RWPE2 (cell line): ENCODE measurements around the gene LDB3.
A peak's percentile ranks its signal among the peaks of the same experiment; 100 is the strongest.

Experiments
- ATAC-seq: fragments of 200-7000 bp; cut with Tn5 transposase; 3 replicates; pipeline ENCODE4 v1.9.1; 2021; ENCODE audit warnings: low read depth
- DNase-seq: peaks from one replicate; pipeline ENCODE4 v3.0.0-alpha.2; 2020; ENCODE audit warnings: low spot score
- H3K27ac ChIP-seq: fragments of 450-650 bp; 2 replicates; pipeline ENCODE4 v1.5.1; 2017; ENCODE audit warnings: mild to moderate bottlenecking; ENCODE audit not compliant: poor library complexity, severe bottlenecking
- H3K27me3 ChIP-seq: fragments of 250-450 bp; sonication (Bioruptor Pico); 2 replicates; pipeline ENCODE4 v1.5.1; 2021; ENCODE audit warnings: mild to moderate bottlenecking, moderate library complexity; ENCODE audit not compliant: insufficient read depth, poor library complexity, severe bottlenecking
- H3K36me3 ChIP-seq: fragments of 250-450 bp; sonication (Bioruptor Pico); 2 replicates; pipeline ENCODE4 v1.5.1; 2020; ENCODE audit warnings: low read depth, mild to moderate bottlenecking, moderate library complexity
- H3K4me1 ChIP-seq: fragments of 250-450 bp; sonication (Bioruptor Pico); 2 replicates; pipeline ENCODE4 v1.5.1; 2021; ENCODE audit warnings: mild to moderate bottlenecking, moderate library complexity; ENCODE audit not compliant: insufficient read depth, poor library complexity, severe bottlenecking
- H3K4me3 ChIP-seq: fragments of 250-450 bp; sonication (Bioruptor Pico); 2 replicates; pipeline ENCODE4 v1.5.1; 2021; ENCODE audit warnings: mild to moderate bottlenecking, moderate library complexity; ENCODE audit not compliant: severe bottlenecking
- H3K9me3 ChIP-seq: fragments of 250-450 bp; sonication (Bioruptor Pico); 2 replicates; pipeline ENCODE4 v1.5.1; 2021; ENCODE audit warnings: mild to moderate bottlenecking, moderate library complexity; ENCODE audit not compliant: severe bottlenecking
- TF ChIP-seq, protein P1 (sequence below): fragments of 450-650 bp; IDR thresholded peaks from one replicate; pipeline ENCODE4 v1.5.1; 2017; ENCODE audit warnings: mild to moderate bottlenecking, moderate library complexity; ENCODE audit not compliant: poor library complexity, severe bottlenecking

LDB3 gene

GRCh38 chr10:86661161-86662025 is 6.9 kb upstream of the LDB3 start:
- H3K4me3 ChIP-seq = no peak overlapping the region
- H3K27me3 ChIP-seq = no peaks in the 10 kb centered on the region
- no peaks in the 10 kb centered on the region for H3K36me3 ChIP-seq
- no peak for DNase-seq
- TF ChIP-seq, protein P1, sequence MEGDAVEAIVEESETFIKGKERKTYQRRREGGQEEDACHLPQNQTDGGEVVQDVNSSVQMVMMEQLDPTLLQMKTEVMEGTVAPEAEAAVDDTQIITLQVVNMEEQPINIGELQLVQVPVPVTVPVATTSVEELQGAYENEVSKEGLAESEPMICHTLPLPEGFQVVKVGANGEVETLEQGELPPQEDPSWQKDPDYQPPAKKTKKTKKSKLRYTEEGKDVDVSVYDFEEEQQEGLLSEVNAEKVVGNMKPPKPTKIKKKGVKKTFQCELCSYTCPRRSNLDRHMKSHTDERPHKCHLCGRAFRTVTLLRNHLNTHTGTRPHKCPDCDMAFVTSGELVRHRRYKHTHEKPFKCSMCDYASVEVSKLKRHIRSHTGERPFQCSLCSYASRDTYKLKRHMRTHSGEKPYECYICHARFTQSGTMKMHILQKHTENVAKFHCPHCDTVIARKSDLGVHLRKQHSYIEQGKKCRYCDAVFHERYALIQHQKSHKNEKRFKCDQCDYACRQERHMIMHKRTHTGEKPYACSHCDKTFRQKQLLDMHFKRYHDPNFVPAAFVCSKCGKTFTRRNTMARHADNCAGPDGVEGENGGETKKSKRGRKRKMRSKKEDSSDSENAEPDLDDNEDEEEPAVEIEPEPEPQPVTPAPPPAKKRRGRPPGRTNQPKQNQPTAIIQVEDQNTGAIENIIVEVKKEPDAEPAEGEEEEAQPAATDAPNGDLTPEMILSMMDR = no peak
- peak; percentile 52 for ATAC-seq
- no peak overlapping the region for H3K27ac ChIP-seq
- H3K9me3 ChIP-seq = no peaks in the 10 kb centered on the region
- no peaks in the 10 kb centered on the region for H3K4me1 ChIP-seq

DNA sequence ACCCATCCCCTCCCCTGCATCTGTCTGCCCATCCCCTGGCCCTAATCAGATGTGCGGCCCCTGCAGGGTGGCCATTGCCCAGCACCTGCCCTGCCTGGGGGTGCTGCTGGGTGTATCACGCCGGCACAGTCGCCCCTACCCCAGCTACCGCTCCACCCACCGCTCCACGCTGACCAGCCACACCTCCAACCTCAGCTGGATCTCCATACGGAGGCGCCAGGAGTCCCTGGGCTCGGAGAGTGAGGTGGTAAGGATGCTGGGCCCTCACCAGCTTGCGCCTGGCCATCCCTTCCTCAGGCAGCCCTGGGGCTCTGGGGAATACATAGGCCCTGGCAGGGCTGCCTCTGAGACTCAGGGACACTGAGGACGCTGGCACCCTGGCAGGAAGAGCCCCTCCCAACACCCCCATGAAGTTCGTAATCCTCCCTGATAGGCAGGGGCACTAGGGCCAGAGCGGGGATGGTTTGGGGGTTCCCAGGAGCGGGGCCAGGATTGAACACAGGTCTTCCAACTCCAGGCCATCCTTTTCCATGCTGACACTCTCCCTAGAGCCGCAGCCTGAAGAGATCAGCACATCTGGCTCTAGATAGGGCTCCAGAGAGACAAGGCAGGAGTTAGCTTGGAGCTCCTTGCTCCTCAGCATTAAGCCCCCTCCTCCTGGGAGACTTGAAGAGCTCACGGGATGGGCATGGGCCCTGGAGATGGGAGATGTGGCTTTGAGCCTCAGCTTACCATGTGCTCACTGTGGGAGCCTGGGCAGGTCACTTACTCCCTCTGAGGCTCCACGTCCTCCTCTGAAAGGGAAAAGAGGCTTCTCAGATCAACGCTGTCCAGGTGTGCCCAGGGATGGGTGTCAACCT is 5.9 kb upstream of the LDB3 start:
- TF ChIP-seq, protein P1 = no peak
- ATAC-seq (no peak), DNase-seq (no peak)
- Histone ChIP-seq H3K4me1 (no peaks in the 10 kb centered on the region), H3K9me3 (no peaks in the 10 kb centered on the region), H3K27ac (no peak overlapping the region), H3K4me3 (no peak overlapping the region), H3K36me3 (no peaks in the 10 kb centered on the region), H3K27me3 (no peaks in the 10 kb centered on the region)

DNA sequence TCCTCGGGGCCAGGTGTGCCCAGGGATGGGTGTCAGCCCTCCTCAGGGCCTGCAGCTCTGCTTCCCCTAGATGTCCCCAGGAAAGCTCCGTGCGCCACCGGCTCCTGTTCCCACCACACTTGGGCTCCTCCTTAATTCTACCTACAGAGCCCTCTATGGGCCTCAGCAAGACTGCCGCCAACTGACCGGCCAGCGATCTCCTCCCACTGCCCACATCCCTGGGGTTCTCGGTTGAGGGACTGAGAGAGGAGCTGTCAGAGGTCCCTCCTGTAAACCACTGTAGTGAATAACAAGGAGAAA is 5.3 kb upstream of the LDB3 start:
- Histone ChIP-seq H3K4me1 (no peaks in the 10 kb centered on the region), H3K9me3 (no peaks in the 10 kb centered on the region), H3K27ac (no peak overlapping the region), H3K27me3 (no peaks in the 10 kb centered on the region), H3K4me3 (no peak overlapping the region), H3K36me3 (no peaks in the 10 kb centered on the region)
- ATAC-seq (no peak), DNase-seq (no peak)
- TF ChIP-seq, protein P1 = no peak

GRCh38 chr10:86663576-86664339 is 4.6 kb upstream of the LDB3 start:
- Histone ChIP-seq H3K4me3 (no peak overlapping the region), H3K36me3 (no peaks in the 10 kb centered on the region), H3K27ac (no peak overlapping the region), H3K9me3 (no peaks in the 10 kb centered on the region), H3K27me3 (no peaks in the 10 kb centered on the region), H3K4me1 (no peaks in the 10 kb centered on the region)
- DNase-seq (no peak), ATAC-seq (no peak)
- TF ChIP-seq, protein P1 = no peak
